Measurements from ENCODE around the gene SPTLC3. TPM values are rescaled to one million over a fixed set of nuclear protein-coding genes. Genes with fewer than 3 reads are reported as not detected.

The SPTLC3 gene
- total RNA-seq, 4 donors from 2014 or later: 6.4 to 10.9 (median 7.7) TPM

DNA sequence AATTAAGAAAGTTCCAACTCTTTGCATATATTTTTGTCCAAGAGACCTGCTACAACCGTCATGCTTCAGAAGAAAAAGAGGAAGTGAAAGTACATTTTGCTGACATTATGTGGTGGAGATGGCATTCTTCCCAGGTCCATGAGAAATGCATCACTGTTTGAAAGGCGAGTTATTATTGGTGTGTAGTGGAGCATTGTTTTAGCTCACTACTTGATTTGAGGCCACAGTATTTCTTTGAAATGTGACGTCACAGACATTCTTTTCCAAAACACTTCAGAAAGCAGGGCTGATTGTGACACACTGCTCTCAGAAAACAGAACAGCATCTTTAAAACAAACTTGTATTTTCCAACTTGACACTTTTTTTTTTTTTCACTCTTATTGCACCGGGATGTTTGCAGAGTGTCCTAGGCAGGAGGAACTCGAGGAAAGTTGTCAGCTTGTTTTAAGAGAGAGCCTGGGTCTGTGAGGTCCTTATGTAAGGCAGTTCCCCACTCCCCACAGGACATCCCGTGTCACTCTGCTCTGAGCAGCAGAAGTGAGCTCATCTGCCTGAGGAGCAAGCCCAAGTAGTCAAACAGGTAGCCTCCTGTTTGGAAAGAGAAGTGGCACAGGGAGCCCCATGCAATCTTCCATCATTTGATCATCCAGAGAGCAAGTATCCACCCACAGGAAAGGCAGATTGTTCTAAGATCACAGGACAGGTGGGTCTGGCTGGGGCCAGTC lies 1.1 kb downstream of the SPTLC3 start:
- TF ChIP-seq, protein P1, sequence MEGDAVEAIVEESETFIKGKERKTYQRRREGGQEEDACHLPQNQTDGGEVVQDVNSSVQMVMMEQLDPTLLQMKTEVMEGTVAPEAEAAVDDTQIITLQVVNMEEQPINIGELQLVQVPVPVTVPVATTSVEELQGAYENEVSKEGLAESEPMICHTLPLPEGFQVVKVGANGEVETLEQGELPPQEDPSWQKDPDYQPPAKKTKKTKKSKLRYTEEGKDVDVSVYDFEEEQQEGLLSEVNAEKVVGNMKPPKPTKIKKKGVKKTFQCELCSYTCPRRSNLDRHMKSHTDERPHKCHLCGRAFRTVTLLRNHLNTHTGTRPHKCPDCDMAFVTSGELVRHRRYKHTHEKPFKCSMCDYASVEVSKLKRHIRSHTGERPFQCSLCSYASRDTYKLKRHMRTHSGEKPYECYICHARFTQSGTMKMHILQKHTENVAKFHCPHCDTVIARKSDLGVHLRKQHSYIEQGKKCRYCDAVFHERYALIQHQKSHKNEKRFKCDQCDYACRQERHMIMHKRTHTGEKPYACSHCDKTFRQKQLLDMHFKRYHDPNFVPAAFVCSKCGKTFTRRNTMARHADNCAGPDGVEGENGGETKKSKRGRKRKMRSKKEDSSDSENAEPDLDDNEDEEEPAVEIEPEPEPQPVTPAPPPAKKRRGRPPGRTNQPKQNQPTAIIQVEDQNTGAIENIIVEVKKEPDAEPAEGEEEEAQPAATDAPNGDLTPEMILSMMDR (IDR thresholded peaks at IDR 0.05; ENCODE audit: low read depth): no peak

- TF ChIP-seq, protein P1 (IDR thresholded peaks at IDR 0.05; ENCODE audit: low read depth): no peak
These were observed 4.1 kb downstream of the SPTLC3 start for GRCh38 chr20:13012886-13013285.

GRCh38 chr20:13013411-13013810 lies 4.6 kb downstream of the SPTLC3 start:
- TF ChIP-seq, protein P1 (IDR thresholded peaks at IDR 0.05; ENCODE audit: low read depth): no peak

DNA sequence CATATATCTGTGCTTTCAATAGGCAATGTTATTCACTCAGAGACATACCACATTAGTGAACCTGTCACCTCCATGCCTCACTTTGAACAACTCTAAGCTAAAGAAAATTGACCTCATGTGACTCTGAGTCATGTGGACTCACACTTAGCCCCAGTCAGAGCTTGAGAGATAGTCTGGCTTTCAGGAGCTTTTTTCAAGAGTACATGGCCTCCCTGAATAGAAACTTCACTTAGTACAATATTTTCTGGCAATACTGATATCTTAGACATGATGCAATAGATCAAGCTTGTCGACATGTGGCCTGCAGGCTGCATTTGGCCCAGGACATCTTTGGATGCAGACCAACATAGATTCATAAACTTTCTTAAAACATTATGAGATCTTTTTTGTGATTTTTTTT lies 8.5 kb downstream of the SPTLC3 start:
- TF ChIP-seq, protein P1 (IDR thresholded peaks at IDR 0.05; ENCODE audit: low read depth): no peak

DNA sequence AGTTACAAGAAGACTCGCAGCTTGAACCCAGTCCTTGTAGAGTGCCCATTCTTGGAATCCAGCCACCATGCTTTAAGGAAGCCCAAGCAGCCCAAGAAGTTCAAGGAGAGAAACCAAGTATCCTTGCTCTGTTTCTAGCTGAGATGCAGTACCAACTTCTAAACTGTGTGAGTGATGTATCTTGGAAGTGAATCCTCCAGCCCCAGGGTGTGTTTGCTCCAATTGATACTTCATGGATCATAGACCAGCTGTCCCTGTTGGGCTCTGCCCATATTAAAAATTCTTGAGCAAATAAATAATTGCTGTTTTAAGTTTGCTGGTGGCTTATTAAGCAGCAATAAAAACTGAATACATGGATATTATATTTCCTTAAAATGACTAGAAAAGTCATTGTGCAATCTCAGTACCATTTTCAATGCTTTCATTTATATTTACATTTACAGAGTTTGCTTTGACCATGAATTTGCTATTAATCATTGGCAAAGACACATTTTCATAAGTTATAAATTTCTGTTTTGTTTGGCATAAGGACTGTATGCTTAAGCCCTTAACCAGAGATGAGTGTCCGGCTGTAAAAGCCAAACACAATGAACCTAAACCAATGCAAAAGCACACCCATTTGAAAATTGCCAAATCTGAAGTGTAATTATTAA lies 9.2 kb downstream of the SPTLC3 start:
- TF ChIP-seq, protein P1 (IDR thresholded peaks at IDR 0.05; ENCODE audit: low read depth): no peak

DNA sequence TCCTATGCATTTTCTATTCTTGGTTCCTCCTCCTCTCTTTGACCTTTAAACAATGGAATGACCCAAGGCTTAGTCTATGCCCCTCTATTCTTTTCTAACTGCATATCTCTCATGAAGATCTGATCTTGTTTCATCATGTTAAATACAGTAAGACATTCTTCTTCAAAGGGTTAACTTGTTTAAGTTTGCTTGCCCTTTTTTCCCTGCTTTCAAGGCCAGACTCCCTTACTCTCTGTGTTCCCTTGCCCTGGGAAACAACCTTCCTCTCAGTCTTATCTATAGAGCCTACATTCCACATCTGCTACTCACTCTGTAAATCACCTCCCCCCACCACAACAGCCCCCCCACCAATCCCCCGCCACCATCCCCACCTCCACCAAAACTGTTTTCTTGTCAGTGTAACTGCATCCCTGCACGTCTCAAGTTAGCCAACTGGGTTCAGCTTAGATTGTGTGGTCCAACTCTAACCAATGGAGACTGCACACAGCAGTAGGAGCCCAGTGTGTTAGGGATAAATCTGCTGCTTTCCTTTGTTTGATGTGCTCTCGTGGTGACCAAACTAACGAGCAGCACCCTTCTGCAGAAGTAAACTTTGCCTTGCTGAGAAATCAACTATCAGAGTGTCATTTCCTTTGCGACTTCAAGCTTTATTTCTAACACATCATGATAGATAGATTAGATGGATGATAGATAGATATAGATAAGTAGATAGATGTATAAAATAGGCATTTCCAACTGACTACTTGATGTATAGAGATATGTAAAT lies 12.6 kb downstream of the SPTLC3 start:
- TF ChIP-seq, protein P1 (IDR thresholded peaks at IDR 0.05; ENCODE audit: low read depth): no peak

Measured in subcutaneous adipose tissue (tissue), 4 donors.